Fibroblast of lung (primary cell): ENCODE results near the gene ZSCAN21. TPM values are rescaled to one million over a fixed set of nuclear protein-coding genes. Genes with fewer than 3 reads are reported as not detected.
A peak's percentile ranks its signal among the peaks of the same experiment; 100 is the strongest.

ENCODE experiments used
- DNase-seq, 2 donors: peaks; one replicate each; pipeline versions ENCODE4 v3.0.0 to v3.0.0-alpha.2; 2010; ENCODE audit warnings: low read depth in 2 of 2
- H2AFZ ChIP-seq: 2 replicates; pipeline ENCODE4 v1.5.1; 2012; ENCODE audit warnings: low read length, control low read depth, inconsistent platforms
- H3K27ac ChIP-seq: 2 replicates; pipeline ENCODE4 v1.5.1; 2011; ENCODE audit warnings: low read length, control low read depth; ENCODE audit not compliant: insufficient read depth
- H3K27me3 ChIP-seq: 2 replicates; pipeline ENCODE4 v1.5.1; 2011; ENCODE audit warnings: mild to moderate bottlenecking, low read length; ENCODE audit not compliant: control insufficient read depth, insufficient read depth
- H3K36me3 ChIP-seq: 2 replicates; pipeline ENCODE4 v1.5.1; 2011; ENCODE audit warnings: low read length; ENCODE audit not compliant: control insufficient read depth, insufficient read depth
- H3K4me1 ChIP-seq: 2 replicates; pipeline ENCODE4 v1.5.1; 2011; ENCODE audit warnings: low read length; ENCODE audit not compliant: control insufficient read depth, insufficient read depth; ENCODE audit errors: extremely low read depth
- H3K4me2 ChIP-seq: 2 replicates; pipeline ENCODE4 v1.5.1; 2011; ENCODE audit warnings: low read length, control low read depth; ENCODE audit not compliant: insufficient read depth; ENCODE audit errors: extremely low read depth
- H3K4me3 ChIP-seq, 4 experiments: fragments of 200-600 bp in 1 of 4; sonication (generic) in 1 of 4; replicated peaks in 1 of 4; 2 replicates each; pipeline ENCODE4 v1.5.1; 2011 to 2016; ENCODE audit warnings: low read length in 4 of 4, low read depth in 3 of 4, mild to moderate bottlenecking in 3 of 4, control low read depth in 2 of 4, inconsistent platforms in 1 of 4, mixed read lengths in 1 of 4; ENCODE audit not compliant: insufficient read depth in 1 of 4; ENCODE audit errors: control extremely low read depth in 1 of 4
- H3K79me2 ChIP-seq: 2 replicates; pipeline ENCODE4 v1.5.1; 2012; ENCODE audit warnings: mild to moderate bottlenecking, low read length, inconsistent platforms; ENCODE audit not compliant: control insufficient read depth, insufficient read depth
- H3K9ac ChIP-seq: 2 replicates; pipeline ENCODE4 v1.5.1; 2011; ENCODE audit warnings: mild to moderate bottlenecking, low read length, control low read depth; ENCODE audit not compliant: insufficient read depth
- H3K9me3 ChIP-seq: 2 replicates; pipeline ENCODE4 v1.5.1; 2012; ENCODE audit warnings: low read depth, low read length; ENCODE audit not compliant: control insufficient read depth, insufficient read depth
- H4K20me1 ChIP-seq: 2 replicates; pipeline ENCODE4 v1.5.1; 2011; ENCODE audit warnings: low read length; ENCODE audit not compliant: control insufficient read depth, insufficient read depth; ENCODE audit errors: extremely low read depth
- EZH2 ChIP-seq: IDR thresholded peaks from 2 replicates; pipeline ENCODE4 v1.5.1; 2012; ENCODE audit warnings: low read length, control low read depth, mild to moderate bottlenecking; ENCODE audit errors: missing control alignments
- polyA plus RNA-seq, 2 donors: library from polyadenylated mRNA; depleted of rRNA in 1 of 2; stranded (reverse) in 1 of 2; unstranded in 1 of 2; fragments of >200 nt; gene quantifications; 2 replicates each; pipeline ENCODE4 v1.2.1, GENCODE V29; 2011 to 2012; ENCODE audit warnings: missing spikeins in 1 of 2
- total RNA-seq: library from RNA; depleted of rRNA; stranded (reverse); fragments of >200 nt; gene quantifications from 2 replicates; pipeline ENCODE4 v1.2.1, GENCODE V29; 2014
- TF ChIP-seq, protein P1 (sequence below), 2 donors: IDR thresholded peaks in 1 of 2; conservative IDR thresholded peaks in 1 of 2; 1 replicate in 1 of 2; 2 replicates in 1 of 2; pipeline ENCODE4 v1.5.1; 2011 to 2012; ENCODE audit warnings: low read length in 2 of 2, control low read depth in 1 of 2, inconsistent platforms in 1 of 2, low read depth in 1 of 2, mild to moderate bottlenecking in 1 of 2

The ZSCAN21 gene
- total and polyA plus RNA-seq, 2 donors (not counting 1 experiment from before 2014, with no cell fraction given): 11.1 to 11.3 TPM

DNA sequence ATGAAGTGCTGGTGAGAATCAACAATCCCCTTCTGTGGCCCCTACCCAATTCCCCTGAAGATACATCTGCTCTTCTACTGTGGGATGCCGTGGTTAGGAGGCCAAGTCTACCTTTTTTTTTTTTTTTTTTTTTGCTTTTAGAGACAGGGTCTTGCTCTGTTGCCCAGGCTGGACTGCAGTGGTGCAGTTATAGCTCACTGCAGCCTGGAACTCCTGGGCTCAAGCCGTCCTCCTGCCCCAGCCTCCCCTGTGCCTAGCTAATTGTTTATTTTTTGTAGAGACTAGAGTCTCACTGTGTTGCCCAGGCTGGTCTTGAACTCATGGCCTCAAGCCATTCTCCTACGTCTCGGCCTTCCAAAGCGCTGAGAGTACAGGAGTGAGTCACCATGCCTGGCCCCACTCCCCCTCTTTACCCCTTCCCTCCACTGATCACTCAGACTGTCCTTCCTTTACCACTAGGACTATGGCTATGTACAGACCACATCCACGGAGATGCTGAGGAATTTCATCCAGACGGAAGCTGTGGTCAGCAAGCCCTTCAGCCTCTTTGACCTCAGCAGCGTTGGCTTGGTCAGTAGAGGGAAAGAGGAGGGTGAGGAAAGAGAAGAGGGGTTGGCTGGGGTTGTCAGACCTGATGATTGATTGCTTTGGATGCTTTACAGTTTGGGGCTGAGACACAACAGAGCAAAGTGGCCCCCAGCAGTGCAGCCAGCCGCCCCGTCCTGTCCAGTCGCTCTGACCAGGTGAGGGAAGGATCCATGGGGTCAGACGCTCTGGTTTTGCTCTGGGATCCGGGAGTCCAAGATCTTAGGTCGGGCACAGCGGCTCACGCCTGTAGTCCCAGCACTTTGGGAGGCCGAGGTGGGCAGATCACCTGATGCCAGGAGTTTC, 53.6 kb downstream of the ZSCAN21 start:
- Histone ChIP-seq H3K79me2 (peaks cover 22% of the 10 kb centered on the region), H3K4me1 (peaks cover 7% of the 10 kb centered on the region), H3K27me3 (no peaks in the 10 kb centered on the region), H4K20me1 (no peaks in the 10 kb centered on the region), H3K4me2 (peak overlapping the region; percentile 42), H2AFZ (no peak overlapping the region), H3K4me3 (peak overlapping the region in 2 of 4 experiments; percentile 23 to 81), H3K9me3 (no peaks in the 10 kb centered on the region), H3K27ac (peak overlapping the region; percentile 87), H3K9ac (no peak overlapping the region), H3K36me3 (peaks cover 22% of the 10 kb centered on the region)
- TF ChIP-seq, protein P1, sequence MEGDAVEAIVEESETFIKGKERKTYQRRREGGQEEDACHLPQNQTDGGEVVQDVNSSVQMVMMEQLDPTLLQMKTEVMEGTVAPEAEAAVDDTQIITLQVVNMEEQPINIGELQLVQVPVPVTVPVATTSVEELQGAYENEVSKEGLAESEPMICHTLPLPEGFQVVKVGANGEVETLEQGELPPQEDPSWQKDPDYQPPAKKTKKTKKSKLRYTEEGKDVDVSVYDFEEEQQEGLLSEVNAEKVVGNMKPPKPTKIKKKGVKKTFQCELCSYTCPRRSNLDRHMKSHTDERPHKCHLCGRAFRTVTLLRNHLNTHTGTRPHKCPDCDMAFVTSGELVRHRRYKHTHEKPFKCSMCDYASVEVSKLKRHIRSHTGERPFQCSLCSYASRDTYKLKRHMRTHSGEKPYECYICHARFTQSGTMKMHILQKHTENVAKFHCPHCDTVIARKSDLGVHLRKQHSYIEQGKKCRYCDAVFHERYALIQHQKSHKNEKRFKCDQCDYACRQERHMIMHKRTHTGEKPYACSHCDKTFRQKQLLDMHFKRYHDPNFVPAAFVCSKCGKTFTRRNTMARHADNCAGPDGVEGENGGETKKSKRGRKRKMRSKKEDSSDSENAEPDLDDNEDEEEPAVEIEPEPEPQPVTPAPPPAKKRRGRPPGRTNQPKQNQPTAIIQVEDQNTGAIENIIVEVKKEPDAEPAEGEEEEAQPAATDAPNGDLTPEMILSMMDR (conservative IDR thresholded peaks at IDR 0.05 in 1 of 2, IDR thresholded peaks at IDR 0.05 in 1 of 2; ENCODE audit: low read depth in 1 of 2, low read length in 2 of 2): no peak
- no peak for TF ChIP-seq EZH2
- peak; percentile 92 to 99 for DNase-seq

DNA sequence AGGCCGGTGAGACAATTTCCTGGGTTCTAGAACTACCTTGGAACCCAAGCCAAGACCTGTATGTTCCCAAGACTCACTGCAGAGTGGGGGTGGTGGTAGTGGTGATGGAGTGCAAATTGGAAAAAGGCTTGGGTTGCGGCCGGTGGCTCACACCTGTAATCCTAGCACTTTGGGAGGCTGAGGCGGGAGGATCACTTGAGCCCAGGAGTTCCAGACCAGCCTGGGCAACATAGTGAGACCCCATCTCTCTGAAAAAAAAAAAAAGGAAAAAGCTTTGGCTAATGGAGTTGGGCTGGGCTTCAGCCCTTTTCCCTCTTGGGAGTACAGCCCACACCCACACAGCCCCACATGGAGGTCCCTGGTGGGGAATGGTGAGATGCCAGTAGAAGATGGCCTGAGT, 56.0 kb downstream of the ZSCAN21 start:
- H3K4me3 ChIP-seq: no peak overlapping the region
- TF ChIP-seq, protein P1 (conservative IDR thresholded peaks at IDR 0.05 in 1 of 2, IDR thresholded peaks at IDR 0.05 in 1 of 2; ENCODE audit: low read depth in 1 of 2, low read length in 2 of 2): no peak
- no peak for TF ChIP-seq EZH2
- H3K9ac ChIP-seq: no peak overlapping the region
- no peak for DNase-seq
- no peak overlapping the region for H2AFZ ChIP-seq
- H3K36me3 ChIP-seq: peaks cover 20% of the 10 kb centered on the region
- peaks cover 7% of the 10 kb centered on the region for H3K4me1 ChIP-seq
- no peak overlapping the region for H3K4me2 ChIP-seq
- no peaks in the 10 kb centered on the region for H4K20me1 ChIP-seq
- H3K79me2 ChIP-seq: peaks cover 3% of the 10 kb centered on the region
- H3K27ac ChIP-seq: no peak overlapping the region
- H3K27me3 ChIP-seq: no peaks in the 10 kb centered on the region
- no peaks in the 10 kb centered on the region for H3K9me3 ChIP-seq

DNA sequence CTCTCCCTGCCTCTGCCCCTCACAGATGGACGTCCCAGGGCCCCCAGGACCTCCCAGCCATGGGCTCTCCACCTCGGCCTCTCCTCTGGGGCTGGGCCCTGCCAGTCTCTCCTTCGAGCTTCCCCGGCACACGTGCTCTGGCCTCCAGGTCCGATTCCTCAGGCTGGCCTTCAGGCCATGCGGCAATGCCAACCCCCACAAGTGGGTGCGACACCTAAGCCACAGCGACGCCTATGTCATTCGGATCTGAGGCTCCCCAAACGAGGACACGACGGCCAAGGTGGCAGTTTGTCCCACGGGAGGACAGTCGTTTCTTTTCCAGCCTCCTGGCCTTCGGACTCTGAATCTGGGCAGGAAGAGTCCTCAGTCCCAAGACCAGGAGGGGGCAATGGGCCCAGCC, 57.1 kb downstream of the ZSCAN21 start:
- no peak overlapping the region for H2AFZ ChIP-seq
- no peak for DNase-seq
- no peak overlapping the region for H3K4me2 ChIP-seq
- peaks cover 26% of the 10 kb centered on the region for H3K36me3 ChIP-seq
- no peaks in the 10 kb centered on the region for H3K9me3 ChIP-seq
- no peaks in the 10 kb centered on the region for H3K27me3 ChIP-seq
- H3K27ac ChIP-seq: no peak overlapping the region
- H3K4me3 ChIP-seq: no peak overlapping the region
- H3K9ac ChIP-seq: no peak overlapping the region
- no peaks in the 10 kb centered on the region for H3K79me2 ChIP-seq
- H4K20me1 ChIP-seq: no peaks in the 10 kb centered on the region
- TF ChIP-seq, protein P1 (conservative IDR thresholded peaks at IDR 0.05 in 1 of 2, IDR thresholded peaks at IDR 0.05 in 1 of 2; ENCODE audit: low read depth in 1 of 2, low read length in 2 of 2): no peak
- no peak for TF ChIP-seq EZH2
- H3K4me1 ChIP-seq: peaks cover 7% of the 10 kb centered on the region
